ENCODE results near the gene SELENOM. TPM values are rescaled to one million over a fixed set of nuclear protein-coding genes. Genes with fewer than 3 reads are reported as not detected.

The SELENOM gene
- total RNA-seq, 4 donors from 2014 or later = 591 to 706 (median 650) TPM

DNA sequence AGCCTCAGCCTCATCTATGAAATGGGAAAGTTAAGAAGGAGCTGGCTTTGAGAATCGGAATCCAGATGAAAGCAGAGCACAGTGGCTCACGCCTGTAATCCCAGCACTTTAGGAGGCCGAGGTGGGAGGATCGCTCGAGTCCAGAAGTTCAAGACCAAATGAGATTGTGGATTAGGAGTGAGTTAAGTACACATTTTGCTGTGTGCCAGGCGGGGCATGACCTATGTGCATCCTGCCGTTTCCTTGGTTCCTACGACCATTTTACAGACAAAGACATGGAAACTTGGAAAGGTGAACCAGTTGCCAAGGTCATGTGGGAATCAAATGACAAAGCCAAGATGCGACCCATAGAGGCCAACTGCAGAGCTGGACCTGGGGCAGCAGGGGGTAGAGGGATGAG is 28.8 kb upstream of the SELENOM start:
- Histone ChIP-seq H3K27ac (no peak overlapping the region), H3K36me3 (peaks cover 0 to 12% (median 0%) of the 10 kb centered on the region in 3 donors), H3K9me3 (no peaks in the 10 kb centered on the region), H3K4me3 (no peak overlapping the region), H3K4me1 (no peaks in the 10 kb centered on the region), H3K27me3 (peaks cover 0 to 20% of the 10 kb centered on the region in 2 donors)
- DNase-seq (ENCODE audit: low spot score in 2 of 2) = no peak
- TF ChIP-seq POLR2A (IDR thresholded peaks at IDR 0.05) = no peak
- WGBS, 2 donors = 80 to 88% methylated on average over 9 of the region's 9 CpGs

DNA sequence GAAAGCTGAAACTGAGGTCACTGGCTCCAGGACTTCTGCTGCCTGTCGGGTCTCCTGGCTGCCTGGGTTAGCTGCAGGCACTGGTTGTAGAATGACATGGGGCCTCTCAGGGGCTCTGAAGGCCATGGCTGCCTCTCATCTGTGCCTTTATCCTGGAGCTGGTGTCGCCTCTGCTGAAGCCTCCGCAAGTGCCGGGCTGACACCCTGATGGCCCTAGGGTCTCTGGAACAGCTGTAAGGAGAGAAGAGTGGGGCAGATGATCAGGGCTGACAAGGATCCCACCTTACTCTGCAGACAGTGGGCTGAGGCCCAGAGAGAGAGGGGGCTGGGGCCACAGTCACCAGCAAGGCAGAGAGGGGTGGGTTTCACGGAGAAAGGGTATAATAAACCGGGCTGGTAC is 28.3 kb upstream of the SELENOM start:
- WGBS, 2 donors = 90 to 98% methylated on average over 3 to 6 of the region's 6 CpGs
- TF ChIP-seq, protein P1, sequence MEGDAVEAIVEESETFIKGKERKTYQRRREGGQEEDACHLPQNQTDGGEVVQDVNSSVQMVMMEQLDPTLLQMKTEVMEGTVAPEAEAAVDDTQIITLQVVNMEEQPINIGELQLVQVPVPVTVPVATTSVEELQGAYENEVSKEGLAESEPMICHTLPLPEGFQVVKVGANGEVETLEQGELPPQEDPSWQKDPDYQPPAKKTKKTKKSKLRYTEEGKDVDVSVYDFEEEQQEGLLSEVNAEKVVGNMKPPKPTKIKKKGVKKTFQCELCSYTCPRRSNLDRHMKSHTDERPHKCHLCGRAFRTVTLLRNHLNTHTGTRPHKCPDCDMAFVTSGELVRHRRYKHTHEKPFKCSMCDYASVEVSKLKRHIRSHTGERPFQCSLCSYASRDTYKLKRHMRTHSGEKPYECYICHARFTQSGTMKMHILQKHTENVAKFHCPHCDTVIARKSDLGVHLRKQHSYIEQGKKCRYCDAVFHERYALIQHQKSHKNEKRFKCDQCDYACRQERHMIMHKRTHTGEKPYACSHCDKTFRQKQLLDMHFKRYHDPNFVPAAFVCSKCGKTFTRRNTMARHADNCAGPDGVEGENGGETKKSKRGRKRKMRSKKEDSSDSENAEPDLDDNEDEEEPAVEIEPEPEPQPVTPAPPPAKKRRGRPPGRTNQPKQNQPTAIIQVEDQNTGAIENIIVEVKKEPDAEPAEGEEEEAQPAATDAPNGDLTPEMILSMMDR (IDR thresholded peaks at IDR 0.05) = no peak
- TF ChIP-seq POLR2A (IDR thresholded peaks at IDR 0.05) (no peak), EP300 (IDR thresholded peaks at IDR 0.05) (no peak)
- H3K4me3 ChIP-seq = no peak overlapping the region
- H3K27me3 ChIP-seq = peaks cover 0 to 20% of the 10 kb centered on the region in 2 donors
- H3K4me1 ChIP-seq = no peaks in the 10 kb centered on the region
- H3K36me3 ChIP-seq = peaks cover 0 to 12% (median 0%) of the 10 kb centered on the region in 3 donors
- H3K9me3 ChIP-seq = no peaks in the 10 kb centered on the region
- no peak for DNase-seq (ENCODE audit: low spot score in 2 of 2)
- no peak overlapping the region for H3K27ac ChIP-seq

DNA sequence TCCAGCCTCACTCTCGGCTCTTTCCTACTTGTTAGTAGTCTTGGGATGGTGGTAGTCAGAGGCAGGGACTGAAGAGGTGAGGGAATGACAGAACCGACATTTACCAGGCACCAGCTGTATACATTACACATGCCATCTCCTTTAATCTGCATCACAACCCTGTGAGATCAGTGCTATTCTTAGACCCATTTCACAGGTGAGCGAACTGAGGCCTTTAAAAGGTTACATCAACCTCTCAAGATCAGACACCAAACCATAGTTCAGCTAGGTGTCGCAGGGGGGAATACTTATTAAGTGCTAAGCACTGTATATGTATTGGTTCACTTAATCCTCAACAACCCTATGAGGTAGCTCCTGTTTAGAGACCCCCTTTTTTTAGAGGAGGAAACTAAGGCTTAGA is 27.3 kb upstream of the SELENOM start:
- Histone ChIP-seq H3K4me1 (no peaks in the 10 kb centered on the region), H3K4me3 (no peak overlapping the region), H3K27ac (no peak overlapping the region), H3K9me3 (no peaks in the 10 kb centered on the region), H3K36me3 (peaks cover 0 to 15% (median 0%) of the 10 kb centered on the region in 3 donors), H3K27me3 (peaks cover 0 to 12% of the 10 kb centered on the region in 2 donors)
- TF ChIP-seq, protein P1 (IDR thresholded peaks at IDR 0.05) = no peak
- TF ChIP-seq EP300 (IDR thresholded peaks at IDR 0.05) = no peak
- no peak for TF ChIP-seq POLR2A (IDR thresholded peaks at IDR 0.05)
- no peak for DNase-seq (ENCODE audit: low spot score in 2 of 2)
- WGBS, 2 donors = 86 to 88% methylated on average over 4 of the region's 4 CpGs

DNA sequence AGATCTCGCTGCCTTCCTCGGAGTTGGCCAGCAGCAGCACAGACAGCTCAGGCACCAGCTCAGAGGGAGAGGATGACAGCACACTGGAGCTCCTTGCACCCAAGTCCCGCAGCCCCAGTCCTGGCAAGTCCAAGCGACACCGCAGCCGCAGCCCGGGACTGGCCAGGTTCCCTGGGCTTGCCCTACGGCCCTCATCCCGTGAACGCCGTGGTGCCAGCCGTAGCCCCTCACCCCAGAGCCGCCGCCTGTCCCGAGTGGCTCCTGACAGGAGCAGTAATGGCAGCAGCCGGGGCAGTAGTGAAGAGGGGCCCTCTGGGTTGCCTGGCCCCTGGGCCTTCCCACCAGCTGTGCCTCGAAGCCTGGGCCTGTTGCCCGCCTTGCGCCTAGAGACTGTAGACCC is 26.5 kb upstream of the SELENOM start:
- H3K36me3 ChIP-seq = peaks cover 0 to 15% (median 0%) of the 10 kb centered on the region in 3 donors
- no peak for DNase-seq (ENCODE audit: low spot score in 2 of 2)
- TF ChIP-seq EP300 (IDR thresholded peaks at IDR 0.05) (no peak), POLR2A (IDR thresholded peaks at IDR 0.05) (no peak)
- TF ChIP-seq, protein P1 (IDR thresholded peaks at IDR 0.05) = no peak
- WGBS, 2 donors = 87 to 88% methylated on average over 15 to 19 of the region's 19 CpGs
- no peak overlapping the region for H3K4me3 ChIP-seq
- H3K9me3 ChIP-seq = no peaks in the 10 kb centered on the region
- H3K27me3 ChIP-seq = peaks cover 0 to 5% of the 10 kb centered on the region in 2 donors
- H3K27ac ChIP-seq = no peak overlapping the region
- no peaks in the 10 kb centered on the region for H3K4me1 ChIP-seq

DNA sequence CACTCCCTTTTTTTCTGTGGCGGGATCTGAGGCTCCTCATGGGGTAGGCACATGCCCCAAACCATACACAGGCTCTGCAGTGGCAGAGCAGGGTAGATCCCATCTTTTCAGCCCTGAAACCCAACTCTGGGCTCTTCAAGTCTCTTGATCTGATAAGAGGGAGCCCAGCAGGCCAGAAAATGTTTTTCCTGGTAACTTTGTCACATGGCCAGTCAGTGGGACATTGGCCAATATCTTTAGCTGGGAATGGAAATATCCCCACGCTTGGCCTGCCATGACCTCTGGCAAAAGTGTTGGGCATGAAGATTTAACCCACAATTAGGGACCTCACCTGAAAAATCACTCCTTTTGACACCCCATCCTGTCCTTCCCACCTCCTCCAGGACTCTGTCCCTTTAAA is 23.5 kb upstream of the SELENOM start:
- H3K36me3 ChIP-seq = peaks cover 0 to 15% (median 0%) of the 10 kb centered on the region in 3 donors
- 75 to 77% methylated on average over 2 of the region's 2 CpGs for WGBS, 2 donors
- TF ChIP-seq, protein P1 (IDR thresholded peaks at IDR 0.05) = no peak
- TF ChIP-seq EP300 (IDR thresholded peaks at IDR 0.05) (no peak), POLR2A (IDR thresholded peaks at IDR 0.05) (no peak)

DNA sequence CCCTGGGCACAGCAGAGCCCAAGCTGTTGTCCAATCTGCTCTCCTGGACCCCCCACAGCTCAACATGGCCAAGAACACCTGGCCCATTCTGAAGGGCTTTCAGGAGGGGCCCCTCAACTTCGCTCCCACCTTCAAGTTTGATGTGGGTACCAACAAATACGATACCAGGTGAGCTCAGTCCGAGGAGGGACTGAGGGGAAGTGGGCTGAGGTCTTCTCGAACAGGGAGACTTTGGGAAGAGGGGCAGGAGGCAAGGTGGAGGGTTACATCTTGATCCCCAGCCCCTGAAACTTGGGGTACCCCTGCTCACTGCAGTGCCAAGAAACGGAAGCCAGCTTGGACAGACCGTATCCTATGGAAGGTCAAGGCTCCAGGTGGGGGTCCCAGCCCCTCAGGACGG is 20.8 kb upstream of the SELENOM start:
- WGBS, 2 donors = 90 to 95% methylated on average over 7 of the region's 7 CpGs
- no peak for DNase-seq (ENCODE audit: low spot score in 2 of 2)
- Histone ChIP-seq H3K27me3 (no peaks in the 10 kb centered on the region), H3K4me3 (no peak overlapping the region), H3K4me1 (peaks cover 0 to 3% (median 0%) of the 10 kb centered on the region in 4 donors), H3K27ac (no peak overlapping the region), H3K36me3 (peaks cover 0 to 5% (median 0%) of the 10 kb centered on the region in 3 donors), H3K9me3 (no peaks in the 10 kb centered on the region)
- TF ChIP-seq EP300 (IDR thresholded peaks at IDR 0.05) (no peak), POLR2A (IDR thresholded peaks at IDR 0.05) (no peak)
- TF ChIP-seq, protein P1 (IDR thresholded peaks at IDR 0.05) = no peak

More for the DNA sequence above, 23.5 kb upstream of the SELENOM start:
- Histone ChIP-seq H3K4me3 (no peak overlapping the region), H3K27me3 (no peaks in the 10 kb centered on the region), H3K27ac (no peak overlapping the region), H3K9me3 (no peaks in the 10 kb centered on the region), H3K4me1 (no peaks in the 10 kb centered on the region)
- no peak for DNase-seq (ENCODE audit: low spot score in 2 of 2)
